Ishikawa (cell line): Measurements from ENCODE around the gene IL22RA2.

Experiments used
- CEBPB ChIP-seq: IDR thresholded peaks from 2 replicates; pipeline ENCODE4 v1.6.1; 2012
- CREB1 ChIP-seq: IDR thresholded peaks from 2 replicates; pipeline ENCODE4 v1.6.1; 2012; ENCODE audit warnings: low read depth
- EGR1 ChIP-seq: IDR thresholded peaks from 2 replicates; pipeline ENCODE4 v1.6.1; 2012
- EP300 ChIP-seq: IDR thresholded peaks from 2 replicates; pipeline ENCODE4 v1.6.1; 2012; ENCODE audit warnings: borderline replicate concordance
- FOXM1 ChIP-seq: IDR thresholded peaks from 2 replicates; pipeline ENCODE4 v1.6.1; 2012; ENCODE audit warnings: low read depth, borderline replicate concordance
- NFIC ChIP-seq: IDR thresholded peaks from 2 replicates; pipeline ENCODE4 v1.6.1; 2012
- RAD21 ChIP-seq: IDR thresholded peaks from 2 replicates; pipeline ENCODE4 v1.6.1; 2012; ENCODE audit warnings: low read depth
- TAF1 ChIP-seq: IDR thresholded peaks from 2 replicates; pipeline ENCODE4 v1.6.1; 2012; ENCODE audit warnings: low read depth, mild to moderate bottlenecking
- TCF12 ChIP-seq: IDR thresholded peaks from 2 replicates; pipeline ENCODE4 v1.6.1; 2012; ENCODE audit warnings: low read depth
- TEAD4 ChIP-seq: IDR thresholded peaks from 2 replicates; pipeline ENCODE4 v1.6.1; 2012
- YY1 ChIP-seq: IDR thresholded peaks from 2 replicates; pipeline ENCODE4 v1.6.1; 2012; ENCODE audit warnings: low read depth
- ZBTB7A ChIP-seq: IDR thresholded peaks from 2 replicates; pipeline ENCODE4 v1.6.1; 2012; ENCODE audit warnings: low read depth
- TF ChIP-seq, protein P1 (sequence below): IDR thresholded peaks from 2 replicates; pipeline ENCODE4 v1.6.1; 2012; ENCODE audit warnings: low read depth, mild to moderate bottlenecking
- TF ChIP-seq, protein P2 (sequence below): IDR thresholded peaks from 2 replicates; pipeline ENCODE4 v1.6.1; 2012
- TF ChIP-seq, protein P3 (sequence below): IDR thresholded peaks from 2 replicates; pipeline ENCODE4 v1.6.1; 2012

Gene IL22RA2

DNA sequence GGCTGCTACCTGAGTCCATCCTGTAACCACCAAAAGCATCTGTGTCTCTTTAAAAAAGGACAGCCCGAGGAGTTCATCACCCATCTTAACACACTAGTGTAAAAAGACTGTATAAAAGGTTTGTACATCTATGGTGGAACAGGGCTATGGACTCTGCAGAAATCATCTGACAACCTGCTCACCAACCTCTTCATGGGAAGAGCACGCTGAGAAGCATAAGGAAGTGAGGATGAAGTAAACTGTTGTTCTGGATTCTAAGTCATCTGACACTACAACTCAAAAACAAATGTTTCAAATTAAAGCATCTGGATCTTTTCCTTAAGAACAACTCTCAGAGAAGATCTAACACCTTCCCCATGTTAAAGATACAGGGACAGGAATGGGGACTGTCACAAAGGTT is 40.4 kb upstream of the IL22RA2 start:
- no peak for TF ChIP-seq CREB1
- no peak for TF ChIP-seq TCF12
- TF ChIP-seq, protein P1, sequence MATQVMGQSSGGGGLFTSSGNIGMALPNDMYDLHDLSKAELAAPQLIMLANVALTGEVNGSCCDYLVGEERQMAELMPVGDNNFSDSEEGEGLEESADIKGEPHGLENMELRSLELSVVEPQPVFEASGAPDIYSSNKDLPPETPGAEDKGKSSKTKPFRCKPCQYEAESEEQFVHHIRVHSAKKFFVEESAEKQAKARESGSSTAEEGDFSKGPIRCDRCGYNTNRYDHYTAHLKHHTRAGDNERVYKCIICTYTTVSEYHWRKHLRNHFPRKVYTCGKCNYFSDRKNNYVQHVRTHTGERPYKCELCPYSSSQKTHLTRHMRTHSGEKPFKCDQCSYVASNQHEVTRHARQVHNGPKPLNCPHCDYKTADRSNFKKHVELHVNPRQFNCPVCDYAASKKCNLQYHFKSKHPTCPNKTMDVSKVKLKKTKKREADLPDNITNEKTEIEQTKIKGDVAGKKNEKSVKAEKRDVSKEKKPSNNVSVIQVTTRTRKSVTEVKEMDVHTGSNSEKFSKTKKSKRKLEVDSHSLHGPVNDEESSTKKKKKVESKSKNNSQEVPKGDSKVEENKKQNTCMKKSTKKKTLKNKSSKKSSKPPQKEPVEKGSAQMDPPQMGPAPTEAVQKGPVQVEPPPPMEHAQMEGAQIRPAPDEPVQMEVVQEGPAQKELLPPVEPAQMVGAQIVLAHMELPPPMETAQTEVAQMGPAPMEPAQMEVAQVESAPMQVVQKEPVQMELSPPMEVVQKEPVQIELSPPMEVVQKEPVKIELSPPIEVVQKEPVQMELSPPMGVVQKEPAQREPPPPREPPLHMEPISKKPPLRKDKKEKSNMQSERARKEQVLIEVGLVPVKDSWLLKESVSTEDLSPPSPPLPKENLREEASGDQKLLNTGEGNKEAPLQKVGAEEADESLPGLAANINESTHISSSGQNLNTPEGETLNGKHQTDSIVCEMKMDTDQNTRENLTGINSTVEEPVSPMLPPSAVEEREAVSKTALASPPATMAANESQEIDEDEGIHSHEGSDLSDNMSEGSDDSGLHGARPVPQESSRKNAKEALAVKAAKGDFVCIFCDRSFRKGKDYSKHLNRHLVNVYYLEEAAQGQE = no peak
- TF ChIP-seq EP300 = no peak
- TF ChIP-seq CEBPB = no peak
- TF ChIP-seq NFIC = no peak
- TF ChIP-seq RAD21 = no peak
- TF ChIP-seq EGR1 = no peak
- TF ChIP-seq, protein P2, sequence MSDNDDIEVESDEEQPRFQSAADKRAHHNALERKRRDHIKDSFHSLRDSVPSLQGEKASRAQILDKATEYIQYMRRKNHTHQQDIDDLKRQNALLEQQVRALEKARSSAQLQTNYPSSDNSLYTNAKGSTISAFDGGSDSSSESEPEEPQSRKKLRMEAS = no peak
- TF ChIP-seq ZBTB7A = no peak
- TF ChIP-seq TEAD4 = no peak
- TF ChIP-seq, protein P3, sequence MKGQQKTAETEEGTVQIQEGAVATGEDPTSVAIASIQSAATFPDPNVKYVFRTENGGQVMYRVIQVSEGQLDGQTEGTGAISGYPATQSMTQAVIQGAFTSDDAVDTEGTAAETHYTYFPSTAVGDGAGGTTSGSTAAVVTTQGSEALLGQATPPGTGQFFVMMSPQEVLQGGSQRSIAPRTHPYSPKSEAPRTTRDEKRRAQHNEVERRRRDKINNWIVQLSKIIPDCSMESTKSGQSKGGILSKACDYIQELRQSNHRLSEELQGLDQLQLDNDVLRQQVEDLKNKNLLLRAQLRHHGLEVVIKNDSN = no peak
- TF ChIP-seq TAF1 = no peak
- no peak for TF ChIP-seq FOXM1

DNA sequence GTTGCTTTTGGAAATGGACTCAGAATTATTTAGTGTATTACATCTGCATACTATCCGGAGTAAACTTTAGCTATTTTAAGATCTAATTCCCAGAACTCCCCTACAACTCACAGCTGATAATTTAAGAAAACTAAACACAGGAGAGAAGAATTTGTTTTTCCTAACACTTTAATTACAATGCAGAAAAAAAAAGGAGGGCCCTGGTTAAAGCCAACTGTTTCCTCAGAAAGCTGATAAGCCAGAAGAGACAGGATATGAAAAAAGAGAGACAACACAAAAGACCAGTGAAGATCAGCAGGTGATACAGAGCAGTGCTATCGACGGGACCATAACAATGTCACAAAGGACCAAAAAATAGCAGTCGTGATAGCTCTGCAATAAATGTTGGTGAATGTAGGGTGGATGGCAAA is 39.9 kb upstream of the IL22RA2 start:
- no peak for TF ChIP-seq TCF12
- TF ChIP-seq EGR1 = no peak
- TF ChIP-seq, protein P1 = no peak
- TF ChIP-seq, protein P3 = no peak
- no peak for TF ChIP-seq TEAD4
- TF ChIP-seq TAF1 = no peak
- TF ChIP-seq NFIC = no peak
- no peak for TF ChIP-seq CREB1
- no peak for TF ChIP-seq FOXM1
- no peak for TF ChIP-seq YY1
- TF ChIP-seq RAD21 = no peak
- no peak for TF ChIP-seq CEBPB
- TF ChIP-seq EP300 = no peak
- TF ChIP-seq, protein P2 = no peak
- no peak for TF ChIP-seq ZBTB7A

DNA sequence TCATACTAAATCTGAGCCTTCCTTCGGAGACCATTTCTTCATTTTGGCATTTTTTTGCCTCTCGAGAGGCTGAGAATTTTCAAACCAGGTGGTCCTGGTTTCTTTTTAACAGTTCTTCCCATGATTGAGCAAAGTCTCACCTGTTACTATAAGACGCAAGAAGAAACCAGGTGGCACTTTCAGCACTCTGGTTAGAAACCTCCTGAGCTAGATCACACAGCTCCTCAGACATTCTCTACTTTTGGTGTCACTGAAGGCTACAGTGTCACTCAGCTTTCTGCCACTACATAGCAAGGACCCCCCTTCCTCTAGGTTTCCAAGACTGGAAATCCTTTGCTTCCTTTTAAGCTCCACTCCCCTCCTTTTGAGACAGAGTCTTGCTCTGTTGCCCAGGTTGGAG is 38.5 kb upstream of the IL22RA2 start:
- TF ChIP-seq ZBTB7A (no peak), YY1 (no peak), TEAD4 (no peak), CREB1 (no peak), RAD21 (no peak), CEBPB (no peak), TAF1 (no peak), EGR1 (no peak), FOXM1 (no peak), TCF12 (no peak), EP300 (no peak), NFIC (no peak)
- TF ChIP-seq, protein P3 = no peak
- TF ChIP-seq, protein P1 = no peak
- TF ChIP-seq, protein P2 = no peak

DNA sequence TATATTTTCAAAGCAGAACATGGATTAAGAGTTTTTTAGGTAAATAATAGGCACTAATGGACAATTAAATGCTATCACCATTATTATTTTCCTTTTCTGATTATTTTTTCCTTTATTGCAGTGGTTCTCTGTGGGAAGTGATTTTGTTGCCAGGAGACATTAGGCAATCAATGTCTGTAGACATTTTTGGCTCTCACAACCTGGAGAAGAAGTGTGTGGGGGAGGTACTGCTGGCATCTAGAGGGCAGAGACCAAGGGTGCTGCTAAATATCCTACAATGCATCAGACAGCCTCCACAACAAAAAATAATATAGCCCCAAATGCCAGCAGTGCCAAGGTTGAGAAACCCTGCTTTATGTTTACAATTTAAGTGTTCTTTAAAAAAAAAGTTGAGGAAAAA is 37.5 kb upstream of the IL22RA2 start:
- 0 out of 2 replicates have a peak, but pooled peaks have one; percentile 7 for TF ChIP-seq CEBPB
- no peak for TF ChIP-seq ZBTB7A
